GM18519 (cell line): ENCODE data around the gene FAM120A.
A peak's percentile ranks its signal among the peaks of the same experiment; 100 is the strongest.
"Not testable (repeated sequence)": the region's sequence is repeated elsewhere in the genome, so short reads cannot be mapped to it uniquely, and the experiment has no call there.

ENCODE experiments used
- ATAC-seq: cut with Tn5 transposase; IDR thresholded peaks from one replicate; pipeline ENCODE4 v1.9.1; 2021; ENCODE audit warnings: mild to moderate bottlenecking, moderate library complexity; ENCODE audit not compliant: unreplicated experiment, low FRiP score

The FAM120A gene

GRCh38 chr9:93450945-93451815 is at the start of gene FAM120A:
TSS of gene FAM120A (plus strand) at chr9:93451685. CDS start at chr9:93451916, 231 bp downstream.
- ATAC-seq, result peak; percentile 29

- no peak for ATAC-seq
Observed at GRCh38 chr9:93406371-93406770, 45.1 kb upstream of the FAM120A start.

GRCh38 chr9:93413530-93413929 is 38.0 kb upstream of the FAM120A start:
- ATAC-seq, result no peak

GRCh38 chr9:93415176-93415690 is 36.3 kb upstream of the FAM120A start:
- ATAC-seq, result no peak

GRCh38 chr9:93416530-93417235 is 34.8 kb upstream of the FAM120A start:
- no peak for ATAC-seq

GRCh38 chr9:93417538-93417937 is 33.9 kb upstream of the FAM120A start:
- no peak for ATAC-seq

GRCh38 chr9:93419023-93419422 is 32.5 kb upstream of the FAM120A start:
- no peak for ATAC-seq

- ATAC-seq, result no peak
Observed at GRCh38 chr9:93422977-93423616, 28.4 kb upstream of the FAM120A start.

GRCh38 chr9:93427655-93428379 is 23.7 kb upstream of the FAM120A start:
- no peak for ATAC-seq

GRCh38 chr9:93431539-93432105 is 19.9 kb upstream of the FAM120A start:
- no peak for ATAC-seq

- ATAC-seq, result no peak
Observed at GRCh38 chr9:93432964-93433363, 18.5 kb upstream of the FAM120A start.

GRCh38 chr9:93434056-93434455 is 17.4 kb upstream of the FAM120A start:
- ATAC-seq, result no peak

- ATAC-seq, result no peak
Observed at GRCh38 chr9:93435386-93435785, 16.1 kb upstream of the FAM120A start.

GRCh38 chr9:93436218-93436617 is 15.3 kb upstream of the FAM120A start:
- ATAC-seq, result no peak

- no peak for ATAC-seq
Observed at GRCh38 chr9:93436655-93437407, 14.7 kb upstream of the FAM120A start.

GRCh38 chr9:93437996-93438395 is 13.5 kb upstream of the FAM120A start:
- no peak for ATAC-seq

- not testable (repeated sequence) for ATAC-seq
Observed at GRCh38 chr9:93439301-93439700, 12.2 kb upstream of the FAM120A start.

GRCh38 chr9:93440896-93441580 is 10.4 kb upstream of the FAM120A start:
- ATAC-seq, result no peak

GRCh38 chr9:93446073-93446472 is 5.4 kb upstream of the FAM120A start:
- ATAC-seq, result no peak
